Activated CD8-positive, alpha-beta T cell treated with anti-CD3 and anti-CD28 coated beads for 36 hours (primary cell): Measurements from ENCODE around the gene CSHL1. TPM values are rescaled to one million over a fixed set of nuclear protein-coding genes. Genes with fewer than 3 reads are reported as not detected.

Experiments
- ATAC-seq: fragments of 200-7000 bp; cut with Tn5 transposase; one replicate; pipeline ENCODE4 v1.10.0; 2021; ENCODE audit warnings: mild to moderate bottlenecking, moderate library complexity
- CTCF ChIA-PET: fragments of 350-600 bp; sonication (Branson Sonifier 250); formaldehyde crosslinking; loops from one replicate; lab custom pipeline; 2021; ENCODE audit warnings: antibody characterized with exemption; lab: Charles Lee
- POLR2A ChIA-PET: fragments of 350-600 bp; sonication (Branson Sonifier 250); formaldehyde crosslinking; loops from one replicate; lab custom pipeline; 2021; ENCODE audit warnings: antibody characterized with exemption; lab: Charles Lee
- DNase-seq: peaks from one replicate; pipeline ENCODE4 v3.0.0-alpha.2; 2020
- H3K27ac Mint-ChIP-seq: one replicate; pipeline ENCODE4 v1.8.0; 2021; ENCODE audit warnings: mild to moderate bottlenecking, mixed read lengths
- H3K27me3 Mint-ChIP-seq: one replicate; pipeline ENCODE4 v1.8.0; 2021; ENCODE audit warnings: mixed read lengths
- H3K36me3 Mint-ChIP-seq: one replicate; pipeline ENCODE4 v1.8.0; 2021; ENCODE audit warnings: low read depth, mixed read lengths
- H3K4me1 Mint-ChIP-seq: one replicate; pipeline ENCODE4 v1.8.0; 2021; ENCODE audit warnings: low read depth, mixed read lengths
- H3K4me3 Mint-ChIP-seq: one replicate; pipeline ENCODE4 v1.8.0; 2021; ENCODE audit warnings: mild to moderate bottlenecking, moderate library complexity, mixed read lengths
- H3K9me3 Mint-ChIP-seq: one replicate; pipeline ENCODE4 v1.8.0; 2021; ENCODE audit warnings: mixed read lengths
- intact Hi-C: fragments of 100-400 bp; cut with micrococcal nuclease; formaldehyde crosslinking; loops from one replicate; pipeline ENCODE4 v1.10.0; 2022
- total RNA-seq, 2 experiments: library from RNA; stranded (reverse); gene quantifications; one replicate each; pipeline ENCODE4 v1.2.3, GENCODE V29; 2021
- TF ChIP-seq, protein P1 (sequence below): fragments of 200-600 bp; IDR thresholded peaks from one replicate; pipeline ENCODE4 v1.8.0; 2022; ENCODE audit warnings: antibody characterized with exemption, mild to moderate bottlenecking

The CSHL1 gene
- not detected for total RNA-seq

DNA sequence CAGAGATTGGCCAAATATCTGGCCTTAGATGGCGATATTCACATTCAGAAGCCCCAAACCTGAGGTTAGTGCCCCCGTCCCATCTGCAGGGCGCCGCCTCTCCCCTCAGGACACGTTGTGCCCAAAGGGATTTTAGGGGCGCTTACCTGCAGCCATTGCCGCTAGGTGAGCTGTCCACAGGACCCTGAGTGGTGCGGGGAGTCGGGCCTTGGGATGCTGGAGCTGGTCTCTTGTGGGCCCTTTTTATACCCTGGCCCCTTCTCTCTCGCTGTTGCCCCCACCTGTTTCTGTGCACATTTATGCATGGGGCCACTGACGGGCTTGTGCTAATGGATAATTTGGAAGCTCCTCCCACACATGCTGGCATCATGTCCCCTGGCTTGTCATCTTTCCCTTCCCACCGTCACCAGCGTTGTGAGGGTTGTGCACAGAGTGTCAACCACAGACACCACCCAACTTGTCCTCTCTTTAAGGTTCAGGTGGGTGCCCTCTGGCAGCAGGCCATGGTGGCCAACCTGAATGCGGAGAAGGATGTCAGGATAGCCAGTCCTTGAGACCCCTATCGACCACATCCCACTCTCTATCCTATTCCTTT is at the start of gene CSHL1:
Gene CSHL1 (minus strand): TSS at position 218 of the 595 bp plus-strand sequence. CDS start 62 bp downstream, at position 156.
- no peak for DNase-seq
- Mint-ChIP-seq H3K9me3 (no peaks in the 10 kb centered on the region), H3K4me1 (no peaks in the 10 kb centered on the region), H3K27me3 (no peaks in the 10 kb centered on the region), H3K4me3 (no peak within 1 kb of the TSS), H3K36me3 (no peaks in the 10 kb centered on the region), H3K27ac (no peak within 1 kb of the TSS)
- intact Hi-C loops: no loop called here
- TF ChIP-seq, protein P1, sequence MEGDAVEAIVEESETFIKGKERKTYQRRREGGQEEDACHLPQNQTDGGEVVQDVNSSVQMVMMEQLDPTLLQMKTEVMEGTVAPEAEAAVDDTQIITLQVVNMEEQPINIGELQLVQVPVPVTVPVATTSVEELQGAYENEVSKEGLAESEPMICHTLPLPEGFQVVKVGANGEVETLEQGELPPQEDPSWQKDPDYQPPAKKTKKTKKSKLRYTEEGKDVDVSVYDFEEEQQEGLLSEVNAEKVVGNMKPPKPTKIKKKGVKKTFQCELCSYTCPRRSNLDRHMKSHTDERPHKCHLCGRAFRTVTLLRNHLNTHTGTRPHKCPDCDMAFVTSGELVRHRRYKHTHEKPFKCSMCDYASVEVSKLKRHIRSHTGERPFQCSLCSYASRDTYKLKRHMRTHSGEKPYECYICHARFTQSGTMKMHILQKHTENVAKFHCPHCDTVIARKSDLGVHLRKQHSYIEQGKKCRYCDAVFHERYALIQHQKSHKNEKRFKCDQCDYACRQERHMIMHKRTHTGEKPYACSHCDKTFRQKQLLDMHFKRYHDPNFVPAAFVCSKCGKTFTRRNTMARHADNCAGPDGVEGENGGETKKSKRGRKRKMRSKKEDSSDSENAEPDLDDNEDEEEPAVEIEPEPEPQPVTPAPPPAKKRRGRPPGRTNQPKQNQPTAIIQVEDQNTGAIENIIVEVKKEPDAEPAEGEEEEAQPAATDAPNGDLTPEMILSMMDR: no peak
- POLR2A ChIA-PET: interaction anchor here (0.7 to 1.3 kb wide), 3 partner anchors 9 to 219 kb away, joined by 3 read pairs; no protein-coding TSS in a partner anchor
- CTCF ChIA-PET: interaction anchor here (0.7 to 3.9 kb wide), 24 partner anchors 8 to 257 kb away, joined by 3 to 38 read pairs (median 6); partner anchors contain the start of genes GH2 and ICAM2
- ATAC-seq: no peak

DNA sequence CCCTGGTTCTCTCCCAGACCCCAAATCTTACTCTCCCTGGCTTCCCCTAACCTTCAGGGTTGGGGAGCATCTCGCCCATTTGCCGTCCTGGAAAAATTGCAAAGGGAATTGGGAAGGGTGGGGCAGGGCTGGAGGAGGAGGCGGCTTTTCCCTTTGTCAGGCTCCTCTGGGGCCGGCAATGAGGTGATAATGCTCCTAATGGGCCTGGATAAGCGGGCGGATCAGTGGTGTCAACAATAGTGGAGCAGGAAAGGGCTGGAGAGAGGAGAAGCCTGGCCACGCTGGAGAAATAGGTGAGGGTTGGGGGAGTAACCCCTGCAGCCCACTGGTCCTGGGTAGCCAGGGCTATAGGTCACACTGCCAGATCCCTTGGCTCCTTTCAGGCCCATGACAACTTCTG is 49.4 kb upstream of the CSHL1 start:
- intact Hi-C loops: no loop called here
- Mint-ChIP-seq H3K27ac (no peak overlapping the region), H3K36me3 (no peaks in the 10 kb centered on the region), H3K9me3 (no peaks in the 10 kb centered on the region), H3K4me1 (peaks cover 4% of the 10 kb centered on the region), H3K27me3 (no peaks in the 10 kb centered on the region), H3K4me3 (no peak overlapping the region)
- TF ChIP-seq, protein P1: no peak
- POLR2A ChIA-PET: interaction anchor here (0.6 to 1.4 kb wide), 2 partner anchors 13 to 19 kb away, joined by 3 to 4 read pairs; no protein-coding TSS in a partner anchor
- DNase-seq (no peak), ATAC-seq (no peak)
- CTCF ChIA-PET: interaction anchor here (2.2 kb wide), 1 partner anchor 14 kb away, joined by 8 read pairs; no protein-coding TSS in a partner anchor

DNA sequence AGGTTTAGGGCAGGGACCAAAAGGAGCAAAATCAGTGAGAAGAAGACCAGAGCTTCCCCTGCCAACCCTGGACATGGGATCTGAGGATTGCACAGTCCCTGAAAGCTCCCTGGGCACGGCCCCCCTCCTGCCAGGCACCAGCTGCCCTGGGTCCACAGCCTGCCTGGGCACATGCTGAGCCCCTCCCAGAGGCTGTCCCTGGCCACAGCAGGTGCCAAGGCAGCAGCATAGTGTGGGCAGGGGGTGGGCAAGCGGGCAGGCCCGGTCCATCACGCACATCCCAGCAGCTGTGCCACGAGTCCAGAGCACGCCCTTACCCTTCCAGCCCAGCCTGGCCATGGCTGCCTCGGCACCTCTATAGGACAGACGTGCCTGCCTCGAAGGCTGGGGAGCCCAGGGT is 48.9 kb upstream of the CSHL1 start:
- no peak for ATAC-seq
- ChIA-PET POLR2A (no interaction called here), CTCF (no interaction called here)
- Mint-ChIP-seq H3K27me3 (no peaks in the 10 kb centered on the region), H3K4me3 (no peak overlapping the region), H3K9me3 (no peaks in the 10 kb centered on the region), H3K4me1 (peaks cover 7% of the 10 kb centered on the region), H3K36me3 (no peaks in the 10 kb centered on the region), H3K27ac (no peak overlapping the region)
- intact Hi-C loops: no loop called here
- TF ChIP-seq, protein P1: no peak
- no peak for DNase-seq

DNA sequence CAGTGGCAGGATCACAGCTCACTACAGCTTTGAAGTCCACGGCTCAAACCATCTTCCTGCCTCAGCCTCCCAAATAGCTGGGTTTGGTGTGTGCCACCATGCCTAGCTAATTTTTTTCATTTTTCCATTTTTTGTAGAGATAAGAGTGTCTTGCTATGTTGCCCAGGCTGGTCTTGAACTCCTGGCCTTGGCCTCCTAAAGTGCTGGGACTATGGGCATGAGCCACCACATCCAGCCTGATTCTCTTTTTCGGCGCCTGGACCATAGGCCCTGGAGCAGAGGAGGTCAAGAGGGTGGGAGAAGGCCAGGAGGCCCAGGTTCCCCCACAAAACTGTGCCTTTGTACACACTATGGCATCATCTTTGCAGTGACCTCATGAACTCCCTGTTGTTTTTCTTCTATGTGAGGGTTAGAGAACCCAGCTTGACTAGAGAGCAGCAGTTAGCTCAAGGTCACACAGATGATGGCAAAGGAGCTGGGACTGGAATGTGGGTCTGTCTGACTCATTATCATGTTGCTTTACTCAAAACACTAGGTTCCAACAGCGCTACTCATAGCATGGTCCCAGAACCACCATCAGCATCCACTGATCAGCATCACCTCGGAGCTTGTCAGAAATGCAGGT is 45.4 kb upstream of the CSHL1 start:
- ATAC-seq: no peak
- no peak overlapping the region for H3K27ac Mint-ChIP-seq

More for the DNA sequence above, 45.4 kb upstream of the CSHL1 start:
- no peak overlapping the region for H3K4me3 Mint-ChIP-seq
- H3K9me3 Mint-ChIP-seq: no peaks in the 10 kb centered on the region
- intact Hi-C loops: no loop called here
- no peaks in the 10 kb centered on the region for H3K36me3 Mint-ChIP-seq
- H3K4me1 Mint-ChIP-seq: peaks cover 18% of the 10 kb centered on the region
- TF ChIP-seq, protein P1: no peak
- no peak for DNase-seq
- CTCF ChIA-PET: interaction anchor here (1.5 to 4.5 kb wide), 4 partner anchors 10 to 69 kb away, joined by 3 to 35 read pairs (median 6); partner anchors contain the start of gene GH1
- no peaks in the 10 kb centered on the region for H3K27me3 Mint-ChIP-seq
- POLR2A ChIA-PET: interaction anchor here (1.1 to 1.4 kb wide), 2 partner anchors 9 to 64 kb away, joined by 4 to 5 read pairs; partner anchors contain the start of gene ICAM2
